EH (cell line): ENCODE measurements around the gene PLLP.

Experiments
- DNase-seq: peaks from one replicate; pipeline ENCODE4 v3.0.0-alpha.2; 2015; ENCODE audit warnings: low read depth

Gene PLLP

GRCh38 chr16:57225978-57226377, 58.5 kb downstream of the PLLP start:
- no peak for DNase-seq

DNA sequence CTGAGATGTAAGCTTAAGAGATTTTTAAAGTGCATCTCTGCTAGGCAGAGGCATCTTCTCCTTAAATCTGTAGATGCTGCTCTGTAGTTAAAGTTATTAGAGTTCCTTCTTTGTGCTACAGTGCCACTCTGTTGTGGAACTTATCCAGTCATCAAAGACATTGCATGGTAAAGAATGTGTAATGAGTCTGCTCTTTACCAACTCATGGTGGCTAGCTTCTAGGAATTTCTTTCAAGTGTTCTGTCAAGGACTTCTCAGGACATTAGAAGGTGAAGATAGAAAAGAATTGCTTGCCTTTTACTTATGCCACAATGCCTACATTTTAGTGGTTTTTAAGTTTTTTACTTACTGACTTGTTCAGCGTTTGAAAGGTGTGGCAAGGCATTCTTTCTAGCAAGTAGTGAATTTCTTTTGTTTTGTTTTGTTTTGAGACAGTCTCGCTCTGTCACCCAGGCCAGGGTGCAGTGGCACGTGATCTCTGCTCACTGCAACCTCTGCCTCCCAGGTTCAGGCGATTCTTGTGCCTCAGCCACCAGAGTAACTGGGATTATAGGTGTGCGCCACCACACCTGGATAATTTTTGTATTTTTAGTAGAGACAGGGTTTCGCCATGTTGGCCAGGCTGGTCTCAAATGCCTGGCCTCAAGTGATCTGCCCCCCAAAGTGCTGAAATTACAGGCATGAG, 59.7 kb downstream of the PLLP start:
- DNase-seq, result no peak

- no peak for DNase-seq
These were observed 61.4 kb downstream of the PLLP start for GRCh38 chr16:57223057-57223456.

GRCh38 chr16:57216968-57217367, 67.5 kb downstream of the PLLP start:
- no peak for DNase-seq

DNA sequence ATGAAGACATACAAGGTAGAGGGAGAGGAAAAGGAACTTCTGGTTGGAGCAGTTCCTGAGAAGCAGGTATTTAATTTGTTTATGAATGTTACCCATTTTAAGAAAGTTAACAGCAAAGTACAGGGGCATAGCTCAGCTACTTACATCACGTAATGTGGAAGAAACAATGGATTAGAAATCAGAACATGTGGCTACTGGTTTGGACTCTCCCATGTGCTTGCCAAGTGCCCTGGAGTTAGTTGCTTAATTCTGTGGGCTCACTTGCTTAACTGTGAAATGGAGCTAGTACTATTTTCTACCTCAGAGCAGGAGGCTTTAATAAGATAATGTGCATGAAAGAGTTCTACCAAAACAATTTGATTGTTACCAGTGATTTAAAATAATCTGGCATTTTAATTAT, 71.0 kb downstream of the PLLP start:
- DNase-seq, result no peak

DNA sequence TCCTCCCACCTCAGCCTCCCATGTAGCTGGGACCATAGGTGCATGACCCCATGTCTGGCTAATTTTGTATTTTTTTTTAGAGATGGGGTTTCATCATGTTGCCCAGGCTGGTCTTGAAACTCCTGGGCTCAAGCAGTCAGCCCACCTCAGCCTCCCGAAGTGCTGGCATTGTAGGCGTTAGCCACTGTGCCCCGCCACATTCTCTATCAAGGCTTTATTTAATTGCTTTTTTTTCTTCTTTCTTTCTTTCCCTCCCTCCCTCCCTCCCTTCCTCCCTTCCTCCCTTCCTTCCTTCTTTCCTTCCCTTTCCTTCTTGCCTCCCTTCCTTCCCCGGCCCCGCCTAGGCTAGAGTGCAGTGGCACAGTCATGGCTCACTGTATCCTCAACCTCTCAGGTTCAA, 74.7 kb downstream of the PLLP start:
- DNase-seq, result no peak

DNA sequence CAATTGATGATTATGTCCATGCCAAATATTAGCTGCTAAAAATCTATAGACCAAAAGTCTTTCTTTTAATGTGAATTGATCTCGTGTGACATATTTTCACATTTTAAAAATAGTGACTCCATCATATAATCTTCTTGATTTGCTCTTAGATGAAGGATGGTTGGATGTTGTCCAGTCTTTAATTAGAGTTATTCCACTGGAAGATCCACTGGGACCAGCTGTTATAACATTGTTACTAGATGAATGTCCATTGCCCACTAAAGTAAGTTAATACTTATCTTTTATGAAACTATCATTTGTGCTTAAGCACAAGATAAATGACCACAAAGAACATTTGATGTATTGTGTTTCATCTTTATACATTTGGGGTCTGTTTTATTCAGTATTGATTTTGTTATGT, 75.5 kb downstream of the PLLP start:
- no peak for DNase-seq
